ENCODE data around the gene TAF1C.

- TF ChIP-seq CTCF (conservative IDR thresholded peaks at IDR 0.05; ENCODE audit: low read length) (no peak), EZH2phosphoT487 (IDR thresholded peaks at IDR 0.05; ENCODE audit: borderline replicate concordance) (no peak)
Observed at GRCh38 chr16:84178892-84179611, 7.8 kb downstream of the TAF1C start.
